Measurements from ENCODE around the gene ACSM5. TPM values are rescaled to one million over a fixed set of nuclear protein-coding genes. Genes with fewer than 3 reads are reported as not detected.

The ACSM5 gene, protein sequence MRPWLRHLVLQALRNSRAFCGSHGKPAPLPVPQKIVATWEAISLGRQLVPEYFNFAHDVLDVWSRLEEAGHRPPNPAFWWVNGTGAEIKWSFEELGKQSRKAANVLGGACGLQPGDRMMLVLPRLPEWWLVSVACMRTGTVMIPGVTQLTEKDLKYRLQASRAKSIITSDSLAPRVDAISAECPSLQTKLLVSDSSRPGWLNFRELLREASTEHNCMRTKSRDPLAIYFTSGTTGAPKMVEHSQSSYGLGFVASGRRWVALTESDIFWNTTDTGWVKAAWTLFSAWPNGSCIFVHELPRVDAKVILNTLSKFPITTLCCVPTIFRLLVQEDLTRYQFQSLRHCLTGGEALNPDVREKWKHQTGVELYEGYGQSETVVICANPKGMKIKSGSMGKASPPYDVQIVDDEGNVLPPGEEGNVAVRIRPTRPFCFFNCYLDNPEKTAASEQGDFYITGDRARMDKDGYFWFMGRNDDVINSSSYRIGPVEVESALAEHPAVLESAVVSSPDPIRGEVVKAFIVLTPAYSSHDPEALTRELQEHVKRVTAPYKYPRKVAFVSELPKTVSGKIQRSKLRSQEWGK
- total RNA-seq (2022) (not detected in 2 replicates), Bru-seq, nascent RNA (not detected), BruChase-seq, experiment 1, labeled RNA remaining after a 2-hour chase (not detected), BruChase-seq, experiment 2, labeled RNA remaining after a 6-hour chase (not detected)
- long read RNA-seq, result 0 reads

DNA sequence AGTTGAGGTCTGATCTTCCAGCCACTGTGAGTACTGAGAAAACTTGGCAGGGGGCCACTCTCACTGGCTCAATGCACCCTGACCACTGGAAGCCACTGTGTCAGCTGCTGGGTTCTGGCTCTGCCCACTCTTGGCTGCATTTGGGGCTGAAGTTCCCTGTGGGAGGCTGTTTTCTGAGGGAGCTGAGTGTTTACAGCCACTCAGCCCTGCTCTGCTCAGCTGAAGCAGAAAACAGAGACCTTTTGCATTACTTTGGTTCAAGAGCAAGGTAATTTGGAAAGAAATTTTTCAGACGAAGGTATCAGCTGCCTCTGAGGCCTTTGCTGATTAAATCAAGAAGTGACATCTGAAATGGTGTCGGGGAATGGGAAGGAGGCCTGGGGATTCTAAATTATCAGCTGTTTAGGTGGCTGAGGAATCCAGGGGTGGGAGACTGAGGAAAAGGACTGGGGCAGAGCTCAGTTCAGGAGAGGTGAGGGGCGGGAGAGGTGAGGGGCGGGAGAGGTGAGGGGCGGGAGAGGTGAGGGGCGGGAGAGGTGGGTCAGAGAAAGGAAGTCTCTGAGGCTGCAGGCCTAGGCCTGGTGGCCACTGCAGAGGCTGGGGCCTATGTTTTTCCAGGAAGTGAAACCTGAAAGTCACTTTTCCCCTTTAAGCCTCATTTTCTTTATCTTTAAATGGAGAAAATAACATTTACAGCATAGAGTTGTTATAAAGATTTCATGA lies at the start of gene ACSM5:
Gene ACSM5 (plus strand): TSS at position 137 of the 723 bp plus-strand sequence. CDS start 1,951 bp downstream, outside the sequence.
- no peaks in the 10 kb centered on the region for H3K9me3 ChIP-seq

DNA sequence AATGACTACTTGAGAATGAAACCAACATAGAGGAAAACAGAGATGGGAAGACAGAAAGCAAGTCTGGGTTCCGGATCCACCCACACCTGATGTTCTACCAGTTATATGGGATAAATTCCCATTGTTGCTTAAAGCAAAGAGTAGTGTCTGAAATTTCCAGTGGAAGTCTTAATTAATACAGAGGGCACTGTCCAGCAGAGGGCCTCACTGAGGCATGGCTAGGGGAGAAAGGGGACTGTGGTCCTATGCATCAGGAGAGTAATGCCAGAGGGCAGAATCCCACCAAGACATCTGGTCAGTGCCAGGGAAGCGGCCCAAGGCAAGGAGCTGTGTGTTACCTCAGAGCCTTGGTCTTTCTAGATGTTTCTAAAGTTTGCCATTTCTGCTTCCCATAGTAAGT lies 49.3 kb upstream of the ACSM5 start:
- intact Hi-C loops (cut with micrococcal nuclease; ENCODE audit: unreplicated experiment), result no loop called here
- Mint-ChIP-seq H3K9me3 (ENCODE audit: unreplicated experiment) (peaks cover 11% of the 10 kb centered on the region), H3K4me3 (ENCODE audit: unreplicated experiment) (no peak overlapping the region), H3K27ac (ENCODE audit: unreplicated experiment) (no peak overlapping the region), H3K27me3 (ENCODE audit: insufficient read depth, unreplicated experiment) (peaks cover 10% of the 10 kb centered on the region), H3K4me1 (ENCODE audit: low read depth, unreplicated experiment) (no peaks in the 10 kb centered on the region), H3K36me3 (ENCODE audit: insufficient read depth, unreplicated experiment) (no peaks in the 10 kb centered on the region)
- no TSS peak for BruUV-seq (replicated peaks)
- Histone ChIP-seq H3K27me3 (replicated peaks; ENCODE audit: control insufficient read depth, insufficient read depth, low read length) (no peaks in the 10 kb centered on the region; the same call in 1 of the 2 replicates), H3K4me1 (no peaks in the 10 kb centered on the region), H3K4me3 (ENCODE audit: low read depth, low read length) (no peak overlapping the region), H3K36me3 (ENCODE audit: control insufficient read depth, insufficient read depth, low read length) (no peaks in the 10 kb centered on the region), H3K9me3 (no peaks in the 10 kb centered on the region)
- ChIA-PET CTCF (no interaction called here), POLR2A (no interaction called here)
- TF ChIP-seq, protein P1, sequence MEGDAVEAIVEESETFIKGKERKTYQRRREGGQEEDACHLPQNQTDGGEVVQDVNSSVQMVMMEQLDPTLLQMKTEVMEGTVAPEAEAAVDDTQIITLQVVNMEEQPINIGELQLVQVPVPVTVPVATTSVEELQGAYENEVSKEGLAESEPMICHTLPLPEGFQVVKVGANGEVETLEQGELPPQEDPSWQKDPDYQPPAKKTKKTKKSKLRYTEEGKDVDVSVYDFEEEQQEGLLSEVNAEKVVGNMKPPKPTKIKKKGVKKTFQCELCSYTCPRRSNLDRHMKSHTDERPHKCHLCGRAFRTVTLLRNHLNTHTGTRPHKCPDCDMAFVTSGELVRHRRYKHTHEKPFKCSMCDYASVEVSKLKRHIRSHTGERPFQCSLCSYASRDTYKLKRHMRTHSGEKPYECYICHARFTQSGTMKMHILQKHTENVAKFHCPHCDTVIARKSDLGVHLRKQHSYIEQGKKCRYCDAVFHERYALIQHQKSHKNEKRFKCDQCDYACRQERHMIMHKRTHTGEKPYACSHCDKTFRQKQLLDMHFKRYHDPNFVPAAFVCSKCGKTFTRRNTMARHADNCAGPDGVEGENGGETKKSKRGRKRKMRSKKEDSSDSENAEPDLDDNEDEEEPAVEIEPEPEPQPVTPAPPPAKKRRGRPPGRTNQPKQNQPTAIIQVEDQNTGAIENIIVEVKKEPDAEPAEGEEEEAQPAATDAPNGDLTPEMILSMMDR (IDR thresholded peaks at IDR 0.05; ENCODE audit: insufficient read depth in 1 of 2, low read depth in 1 of 2, low read length in 1 of 2, severe bottlenecking in 1 of 2, unreplicated experiment in 1 of 2), result peak in 1 of 2 experiments; percentile 19
- peak in 1 of 2 experiments; percentile 7 for DNase-seq

More for the DNA sequence above, at the start of gene ACSM5:
- Histone ChIP-seq H3K4me3 (ENCODE audit: low read depth, low read length) (no peak within 1 kb of the TSS), H3K36me3 (ENCODE audit: control insufficient read depth, insufficient read depth, low read length) (no peaks in the 10 kb centered on the region), H3K27me3 (replicated peaks; ENCODE audit: control insufficient read depth, insufficient read depth, low read length) (no peaks in the 10 kb centered on the region), H3K4me1 (no peaks in the 10 kb centered on the region)
- no peak for DNase-seq
- POLR2A ChIA-PET, result no interaction called here
- H3K4me3 Mint-ChIP-seq (ENCODE audit: unreplicated experiment), result no peak within 1 kb of the TSS
- TF ChIP-seq, protein P1 (IDR thresholded peaks at IDR 0.05; ENCODE audit: insufficient read depth in 1 of 2, low read depth in 1 of 2, low read length in 1 of 2, severe bottlenecking in 1 of 2, unreplicated experiment in 1 of 2), result no peak
- no peak within 1 kb of the TSS for H3K27ac Mint-ChIP-seq (ENCODE audit: unreplicated experiment)
- CTCF ChIA-PET, result no interaction called here
- no TSS peak for BruUV-seq (replicated peaks)
- peaks cover 8% of the 10 kb centered on the region for H3K27me3 Mint-ChIP-seq (ENCODE audit: insufficient read depth, unreplicated experiment)
- no peaks in the 10 kb centered on the region for H3K4me1 Mint-ChIP-seq (ENCODE audit: low read depth, unreplicated experiment)
- no peaks in the 10 kb centered on the region for H3K9me3 Mint-ChIP-seq (ENCODE audit: unreplicated experiment)
- intact Hi-C loops (cut with micrococcal nuclease; ENCODE audit: unreplicated experiment), result no loop called here
- H3K36me3 Mint-ChIP-seq (ENCODE audit: insufficient read depth, unreplicated experiment), result no peaks in the 10 kb centered on the region

DNA sequence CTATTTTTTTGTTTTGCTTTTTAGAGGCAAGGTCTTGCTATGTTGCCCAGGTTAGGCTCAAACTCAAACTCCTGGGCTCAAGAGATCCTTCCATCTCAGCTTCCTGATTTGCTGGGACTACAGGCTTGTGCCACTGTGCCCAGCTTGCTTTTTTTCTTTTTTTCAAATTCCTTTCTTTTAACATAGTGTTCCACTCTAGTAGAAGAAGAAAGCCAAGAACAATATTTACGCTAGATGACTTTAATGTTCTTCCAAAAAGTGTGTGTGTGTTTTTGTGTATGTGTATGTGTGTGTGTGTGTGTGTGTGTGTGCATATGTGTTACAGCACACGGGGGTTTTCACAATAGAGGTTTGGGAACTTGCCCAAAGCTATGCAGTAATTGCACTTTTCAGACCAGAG lies 46.1 kb upstream of the ACSM5 start:
- H3K27me3 ChIP-seq (replicated peaks; ENCODE audit: control insufficient read depth, insufficient read depth, low read length), result no peaks in the 10 kb centered on the region
- DNase-seq, result no peak
- no peaks in the 10 kb centered on the region for H3K36me3 ChIP-seq (ENCODE audit: control insufficient read depth, insufficient read depth, low read length)
- H3K4me3 Mint-ChIP-seq (ENCODE audit: unreplicated experiment), result no peak overlapping the region
- no peaks in the 10 kb centered on the region for H3K4me1 ChIP-seq
- BruUV-seq (replicated peaks), result no TSS peak
- ChIA-PET POLR2A (no interaction called here), CTCF (no interaction called here)
- no peak overlapping the region for H3K27ac Mint-ChIP-seq (ENCODE audit: unreplicated experiment)
- H3K27me3 Mint-ChIP-seq (ENCODE audit: insufficient read depth, unreplicated experiment), result peaks cover 21% of the 10 kb centered on the region
- H3K4me3 ChIP-seq (ENCODE audit: low read depth, low read length), result no peak overlapping the region
- H3K36me3 Mint-ChIP-seq (ENCODE audit: insufficient read depth, unreplicated experiment), result no peaks in the 10 kb centered on the region
- H3K9me3 ChIP-seq, result no peaks in the 10 kb centered on the region
- H3K9me3 Mint-ChIP-seq (ENCODE audit: unreplicated experiment), result no peaks in the 10 kb centered on the region
- no peaks in the 10 kb centered on the region for H3K4me1 Mint-ChIP-seq (ENCODE audit: low read depth, unreplicated experiment)
- intact Hi-C loops (cut with micrococcal nuclease; ENCODE audit: unreplicated experiment), result no loop called here
- TF ChIP-seq, protein P1 (IDR thresholded peaks at IDR 0.05; ENCODE audit: insufficient read depth in 1 of 2, low read depth in 1 of 2, low read length in 1 of 2, severe bottlenecking in 1 of 2, unreplicated experiment in 1 of 2), result no peak

Data from Caco-2 (cell line).